Stimulated activated naive CD8-positive, alpha-beta T cell treated with anti-CD3 and anti-CD28 coated beads, Interleukin-15, Interleukin-2, amounts not matched to agents 100 ng/mL and 50 ng/mL, for 24 hours (primary cell): ENCODE measurements around the gene LMNTD1.

ENCODE experiments used
- H3K27ac Mint-ChIP-seq: one replicate; pipeline ENCODE4 v1.8.0; 2021; ENCODE audit warnings: mild to moderate bottlenecking, mixed read lengths
- H3K27me3 Mint-ChIP-seq: one replicate; pipeline ENCODE4 v1.8.0; 2021; ENCODE audit warnings: mixed read lengths
- H3K36me3 Mint-ChIP-seq: one replicate; pipeline ENCODE4 v1.8.0; 2021; ENCODE audit warnings: low read depth, mixed read lengths
- H3K4me1 Mint-ChIP-seq: one replicate; pipeline ENCODE4 v1.8.0; 2021; ENCODE audit warnings: low read depth, mixed read lengths
- H3K4me3 Mint-ChIP-seq: one replicate; pipeline ENCODE4 v1.8.0; 2021; ENCODE audit warnings: mild to moderate bottlenecking, mixed read lengths
- H3K9me3 Mint-ChIP-seq: one replicate; pipeline ENCODE4 v1.8.0; 2021; ENCODE audit warnings: mixed read lengths

Gene LMNTD1

DNA sequence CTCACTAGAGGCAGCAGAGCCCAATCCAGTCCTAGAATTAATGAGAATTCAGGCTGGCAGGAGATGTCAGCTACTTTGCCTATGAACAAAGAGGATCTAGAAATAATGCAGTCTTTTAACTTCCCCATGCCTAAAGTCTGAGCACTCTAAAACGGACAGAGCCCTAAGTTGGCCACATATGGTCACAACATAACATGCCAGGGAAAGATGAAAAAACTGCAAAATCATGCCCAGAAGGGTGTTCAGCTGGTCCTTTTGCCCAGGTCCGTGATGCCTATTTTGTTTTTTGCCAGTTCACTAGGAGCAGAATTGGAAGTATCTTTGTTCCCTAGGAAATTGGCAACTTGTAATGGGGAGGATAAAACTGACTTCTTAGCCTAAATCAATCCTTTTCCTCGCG lies 20.3 kb upstream of the LMNTD1 start:
- no peak overlapping the region for H3K27ac Mint-ChIP-seq
- H3K4me3 Mint-ChIP-seq: no peak overlapping the region
- no peaks in the 10 kb centered on the region for H3K27me3 Mint-ChIP-seq
- no peaks in the 10 kb centered on the region for H3K36me3 Mint-ChIP-seq
- H3K9me3 Mint-ChIP-seq: no peaks in the 10 kb centered on the region
- H3K4me1 Mint-ChIP-seq: no peaks in the 10 kb centered on the region

DNA sequence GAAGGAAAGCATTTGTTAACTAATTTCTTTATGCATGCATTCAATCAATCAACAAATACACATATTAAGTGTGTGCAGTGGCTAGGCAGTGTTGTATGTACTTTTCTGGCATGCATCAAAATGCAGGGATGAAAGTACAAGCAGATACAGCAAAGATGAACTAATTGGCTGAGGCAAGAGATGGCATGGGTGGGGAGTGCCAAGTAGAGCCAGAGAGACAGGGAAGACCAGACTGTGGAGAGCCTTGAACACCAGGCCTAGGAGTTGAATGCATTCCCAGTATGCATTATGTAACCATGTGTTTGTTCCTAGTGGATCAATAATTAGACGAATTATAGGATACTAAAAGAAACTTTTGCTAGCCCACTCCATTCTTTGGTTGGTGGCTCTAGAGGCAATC lies 17.3 kb upstream of the LMNTD1 start:
- no peaks in the 10 kb centered on the region for H3K4me1 Mint-ChIP-seq
- H3K36me3 Mint-ChIP-seq: no peaks in the 10 kb centered on the region
- no peaks in the 10 kb centered on the region for H3K9me3 Mint-ChIP-seq
- no peak overlapping the region for H3K27ac Mint-ChIP-seq
- H3K27me3 Mint-ChIP-seq: no peaks in the 10 kb centered on the region
- H3K4me3 Mint-ChIP-seq: no peak overlapping the region

DNA sequence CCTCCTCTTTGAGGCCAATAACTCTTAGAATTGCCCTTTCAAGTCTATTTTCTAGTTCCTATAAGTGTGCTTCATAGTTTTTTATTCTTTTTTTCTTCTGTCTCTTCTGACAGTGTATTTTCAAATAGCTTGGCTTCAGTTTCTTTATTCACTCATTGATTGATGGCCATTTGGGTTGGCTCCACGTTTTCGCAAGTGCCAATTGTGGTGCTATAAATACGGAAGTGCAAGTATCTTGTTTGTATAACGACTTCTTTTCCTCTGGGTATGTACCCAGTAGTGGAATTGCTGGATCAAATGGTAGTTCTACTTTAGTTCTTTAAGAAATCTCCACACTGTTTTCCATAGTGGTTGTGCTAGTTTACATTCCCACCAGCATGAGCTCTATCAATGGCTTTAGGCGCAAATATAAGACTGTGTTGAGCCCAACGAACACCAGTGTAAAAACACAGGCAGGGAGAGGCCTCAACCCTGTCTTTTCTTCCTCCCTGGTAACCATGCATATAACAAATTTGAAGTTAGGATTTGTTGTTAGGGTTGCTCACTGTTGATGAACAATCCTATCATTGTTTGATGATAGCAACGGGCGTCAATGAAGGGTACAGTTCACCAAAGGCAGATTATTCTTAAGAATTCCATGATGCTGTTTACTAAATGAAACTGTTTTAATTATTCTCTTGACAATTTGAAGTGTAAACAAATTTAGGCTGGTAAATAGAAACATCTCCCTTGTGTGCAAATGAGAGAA lies 13.3 kb upstream of the LMNTD1 start:
- Mint-ChIP-seq H3K9me3 (peaks cover 5% of the 10 kb centered on the region), H3K4me1 (no peaks in the 10 kb centered on the region), H3K4me3 (no peak overlapping the region), H3K27ac (no peak overlapping the region), H3K36me3 (no peaks in the 10 kb centered on the region), H3K27me3 (no peaks in the 10 kb centered on the region)

DNA sequence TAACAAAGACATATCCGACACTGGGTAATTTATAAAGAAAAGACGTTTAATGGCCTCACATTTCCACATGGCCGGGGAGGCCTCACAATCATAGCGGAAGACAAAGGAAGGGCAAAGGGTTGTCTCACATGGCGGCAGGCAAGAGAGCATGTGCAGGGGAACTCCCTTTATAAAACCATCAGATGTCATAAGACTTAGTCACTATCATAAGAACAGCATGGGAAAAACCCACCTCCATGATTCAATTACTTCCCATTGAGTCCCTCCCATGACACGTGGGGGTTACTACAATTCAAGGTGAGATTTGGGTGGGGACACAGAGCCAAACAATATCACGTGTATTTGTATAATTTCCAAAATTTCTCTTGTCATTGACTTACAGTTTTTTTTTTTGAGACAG lies 5.5 kb upstream of the LMNTD1 start:
- H3K4me3 Mint-ChIP-seq: no peak overlapping the region
- peaks cover 10% of the 10 kb centered on the region for H3K9me3 Mint-ChIP-seq
- H3K27ac Mint-ChIP-seq: no peak overlapping the region
- H3K27me3 Mint-ChIP-seq: no peaks in the 10 kb centered on the region
- H3K36me3 Mint-ChIP-seq: no peaks in the 10 kb centered on the region
- H3K4me1 Mint-ChIP-seq: peaks cover 8% of the 10 kb centered on the region

DNA sequence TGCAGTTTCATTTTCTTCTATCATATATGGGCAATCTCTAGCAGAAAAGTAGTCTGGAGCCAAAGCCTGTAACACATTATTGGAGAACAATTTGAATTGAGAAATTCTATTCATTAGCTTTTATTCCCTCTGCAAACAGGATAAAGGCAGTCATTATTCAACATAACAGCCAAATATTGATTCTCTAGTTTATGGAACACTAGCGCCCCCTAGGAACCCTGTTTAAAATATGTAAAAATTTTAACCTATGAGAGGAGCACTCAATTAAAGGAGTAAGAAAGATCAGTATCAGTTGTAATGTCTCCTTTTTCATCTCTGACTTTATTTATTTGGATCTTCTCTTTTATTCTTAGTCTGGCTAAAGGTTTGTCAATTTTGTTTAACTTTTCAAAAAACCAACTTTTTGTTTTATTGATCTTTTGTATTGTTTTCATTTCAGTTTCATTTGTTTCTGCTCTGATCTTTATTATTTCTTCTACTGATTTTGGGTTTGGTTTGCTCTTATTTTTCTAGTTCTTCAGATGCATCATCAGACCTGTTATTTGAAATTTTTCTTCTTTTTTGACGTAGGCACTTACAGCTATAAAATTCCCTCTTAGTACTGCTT lies 4.8 kb upstream of the LMNTD1 start:
- no peak overlapping the region for H3K27ac Mint-ChIP-seq
- H3K4me3 Mint-ChIP-seq: no peak overlapping the region
- H3K27me3 Mint-ChIP-seq: no peaks in the 10 kb centered on the region
- H3K36me3 Mint-ChIP-seq: no peaks in the 10 kb centered on the region
- peaks cover 8% of the 10 kb centered on the region for H3K4me1 Mint-ChIP-seq
- peaks cover 10% of the 10 kb centered on the region for H3K9me3 Mint-ChIP-seq

DNA sequence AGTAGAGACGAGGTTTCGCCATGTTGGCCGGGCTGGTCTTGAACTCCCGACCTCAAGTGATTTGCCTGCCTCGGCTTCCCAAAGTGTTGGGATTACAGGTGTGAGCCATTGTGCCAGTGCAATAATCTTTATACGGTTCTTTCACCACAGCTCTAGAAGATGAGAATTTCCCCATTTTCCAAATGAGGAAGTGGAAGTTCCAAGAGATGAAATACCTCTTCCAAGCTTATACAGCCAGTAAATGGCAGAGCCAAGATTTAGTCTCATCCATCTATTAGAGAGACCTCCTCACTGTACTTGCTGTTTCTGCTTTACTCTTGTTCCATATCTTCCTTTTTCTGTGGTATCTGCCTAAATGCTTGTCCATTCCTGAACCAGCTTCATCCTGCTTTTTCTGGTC lies 3.1 kb upstream of the LMNTD1 start:
- H3K27ac Mint-ChIP-seq: no peak overlapping the region
- no peak overlapping the region for H3K4me3 Mint-ChIP-seq
- peaks cover 4% of the 10 kb centered on the region for H3K27me3 Mint-ChIP-seq
- peaks cover 10% of the 10 kb centered on the region for H3K9me3 Mint-ChIP-seq
- H3K36me3 Mint-ChIP-seq: no peaks in the 10 kb centered on the region
- peaks cover 8% of the 10 kb centered on the region for H3K4me1 Mint-ChIP-seq

DNA sequence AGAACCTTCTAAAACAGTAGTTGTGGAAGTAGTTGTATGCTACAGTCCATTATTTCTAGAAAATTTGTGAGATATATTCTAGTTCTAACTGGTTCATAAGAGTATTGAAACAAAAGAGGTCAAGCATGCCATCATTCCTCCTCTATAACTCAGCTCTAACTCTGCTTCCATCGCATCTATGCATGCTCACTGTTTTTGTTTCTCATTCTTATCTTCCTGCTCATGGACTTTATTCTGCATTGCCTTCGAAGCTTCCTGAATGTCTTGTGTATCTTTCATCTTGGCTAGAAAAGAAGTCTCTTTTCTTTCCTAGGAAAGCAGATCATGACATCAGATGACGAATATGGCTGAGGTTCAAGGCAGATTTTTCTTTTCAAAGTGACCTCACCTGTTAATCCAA lies 402 bp downstream of the LMNTD1 start:
- Mint-ChIP-seq H3K36me3 (no peaks in the 10 kb centered on the region), H3K27ac (no peak overlapping the region), H3K9me3 (peaks cover 4% of the 10 kb centered on the region), H3K27me3 (peaks cover 4% of the 10 kb centered on the region), H3K4me3 (no peak overlapping the region), H3K4me1 (peaks cover under 1% of the 10 kb centered on the region)

DNA sequence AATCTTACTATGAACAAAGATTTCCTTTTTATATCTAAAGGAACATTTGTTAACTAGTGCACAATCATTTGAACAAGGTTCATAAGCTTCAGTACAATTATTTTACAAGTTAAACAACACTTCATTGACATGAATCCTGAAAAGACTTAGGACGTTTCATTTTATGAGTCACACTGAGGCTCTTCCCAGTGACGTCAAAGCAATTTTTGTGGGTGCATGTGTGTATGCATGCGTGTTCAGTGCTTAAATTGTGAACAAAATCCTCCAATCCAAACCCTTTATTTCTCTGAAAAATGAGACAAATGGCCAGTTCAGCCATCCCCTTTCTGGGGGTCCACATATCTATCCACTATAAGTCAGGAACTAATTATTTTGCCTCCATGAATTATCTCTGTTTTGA lies 2.9 kb downstream of the LMNTD1 start:
- Mint-ChIP-seq H3K27me3 (peaks cover 4% of the 10 kb centered on the region), H3K4me3 (no peak overlapping the region), H3K9me3 (peaks cover 4% of the 10 kb centered on the region), H3K27ac (no peak overlapping the region), H3K4me1 (no peaks in the 10 kb centered on the region), H3K36me3 (no peaks in the 10 kb centered on the region)

DNA sequence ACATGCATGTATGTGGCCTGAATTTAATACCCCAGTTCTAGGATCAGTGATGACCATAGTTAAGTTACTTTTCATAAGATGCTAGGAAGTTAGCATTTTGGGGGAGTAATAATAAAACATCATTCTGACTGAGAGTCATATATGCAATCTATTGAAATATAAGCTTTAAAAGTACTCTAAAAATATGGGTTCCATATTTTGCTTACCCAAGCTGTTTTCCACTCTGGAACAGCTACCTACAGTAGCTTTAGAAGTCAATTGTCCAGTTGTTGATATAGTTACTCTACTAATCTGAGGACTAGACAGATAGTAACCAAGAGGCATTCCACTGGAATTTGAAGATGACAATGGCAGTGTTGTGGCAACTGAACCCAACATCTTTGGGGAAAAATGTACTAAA lies 4.0 kb downstream of the LMNTD1 start:
- H3K9me3 Mint-ChIP-seq: peaks cover 4% of the 10 kb centered on the region
- H3K27me3 Mint-ChIP-seq: peaks cover 4% of the 10 kb centered on the region
- no peaks in the 10 kb centered on the region for H3K4me1 Mint-ChIP-seq
- no peak overlapping the region for H3K27ac Mint-ChIP-seq
- H3K4me3 Mint-ChIP-seq: no peak overlapping the region
- no peaks in the 10 kb centered on the region for H3K36me3 Mint-ChIP-seq

DNA sequence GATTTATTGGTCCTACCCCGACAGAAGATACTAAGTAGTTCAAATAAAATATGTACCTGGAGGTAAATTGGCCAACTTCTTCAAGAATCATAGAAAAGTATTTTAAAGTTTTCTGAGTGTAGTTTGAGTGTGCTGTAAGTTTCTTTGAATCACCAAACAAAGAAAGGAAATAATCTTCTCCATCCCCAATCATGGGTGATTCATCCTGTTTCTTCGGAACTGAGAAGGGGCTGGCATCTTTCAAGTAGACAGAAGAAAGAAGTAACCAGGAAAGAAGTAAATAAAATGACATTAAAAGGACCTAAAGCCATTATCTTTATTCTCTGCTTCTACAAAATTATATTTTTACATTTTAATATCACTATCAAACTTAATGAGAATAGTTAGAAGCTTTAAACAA lies 6.8 kb downstream of the LMNTD1 start:
- Mint-ChIP-seq H3K27ac (no peak overlapping the region), H3K4me1 (no peaks in the 10 kb centered on the region), H3K27me3 (no peaks in the 10 kb centered on the region), H3K9me3 (no peaks in the 10 kb centered on the region), H3K4me3 (no peak overlapping the region), H3K36me3 (no peaks in the 10 kb centered on the region)

DNA sequence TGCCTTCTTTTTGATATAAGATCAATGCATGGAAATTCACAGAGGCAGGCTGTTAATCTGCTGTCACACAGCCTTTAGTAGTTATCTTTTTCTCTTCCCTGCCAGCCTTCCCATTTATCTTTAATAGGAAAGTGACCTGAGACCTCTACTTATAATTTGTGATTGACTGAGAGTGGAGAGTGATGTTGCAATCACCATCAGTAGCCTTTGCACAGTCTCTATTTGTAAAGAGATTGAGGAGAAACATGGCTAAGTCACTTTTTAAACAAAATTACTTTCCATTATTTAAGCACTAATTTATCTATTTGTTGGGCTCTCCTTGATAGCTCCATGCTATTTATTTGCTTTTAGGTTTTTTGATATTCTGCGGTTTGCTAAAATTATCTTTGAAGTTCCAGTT lies 19.9 kb downstream of the LMNTD1 start:
- peaks cover 7% of the 10 kb centered on the region for H3K9me3 Mint-ChIP-seq
- H3K4me1 Mint-ChIP-seq: no peaks in the 10 kb centered on the region
- H3K27me3 Mint-ChIP-seq: peaks cover 3% of the 10 kb centered on the region
- H3K27ac Mint-ChIP-seq: no peak overlapping the region
- H3K36me3 Mint-ChIP-seq: no peaks in the 10 kb centered on the region
- H3K4me3 Mint-ChIP-seq: no peak overlapping the region

DNA sequence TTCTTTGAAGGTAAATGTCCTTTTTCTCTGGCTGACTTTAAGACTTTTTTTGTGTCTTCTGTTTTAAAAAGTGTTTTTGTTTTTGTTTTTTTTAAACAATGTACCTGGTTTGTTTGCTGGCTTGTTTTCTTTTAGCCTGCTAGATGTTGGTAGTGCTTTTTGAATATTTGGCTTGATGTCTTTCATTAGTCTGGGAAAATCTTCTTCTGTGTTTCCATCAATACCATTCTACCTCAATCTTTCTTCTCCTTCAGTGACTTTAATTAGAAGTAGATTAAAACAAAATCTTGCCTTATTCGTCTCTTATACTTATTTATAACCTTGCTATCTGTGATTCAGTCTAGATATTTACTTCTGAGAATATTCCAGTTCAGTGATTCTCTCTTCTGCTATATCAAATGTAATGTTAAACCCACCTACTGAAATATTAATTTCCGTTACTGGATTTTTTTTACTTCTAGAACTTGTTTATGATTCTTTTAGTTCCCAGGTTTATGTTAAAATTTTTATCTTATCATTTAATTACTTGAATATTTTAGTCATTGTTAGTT lies 21.5 kb downstream of the LMNTD1 start:
- H3K36me3 Mint-ChIP-seq: no peaks in the 10 kb centered on the region
- H3K9me3 Mint-ChIP-seq: peaks cover 7% of the 10 kb centered on the region
- no peak overlapping the region for H3K4me3 Mint-ChIP-seq
- no peaks in the 10 kb centered on the region for H3K4me1 Mint-ChIP-seq
- H3K27me3 Mint-ChIP-seq: peaks cover 3% of the 10 kb centered on the region
- no peak overlapping the region for H3K27ac Mint-ChIP-seq

DNA sequence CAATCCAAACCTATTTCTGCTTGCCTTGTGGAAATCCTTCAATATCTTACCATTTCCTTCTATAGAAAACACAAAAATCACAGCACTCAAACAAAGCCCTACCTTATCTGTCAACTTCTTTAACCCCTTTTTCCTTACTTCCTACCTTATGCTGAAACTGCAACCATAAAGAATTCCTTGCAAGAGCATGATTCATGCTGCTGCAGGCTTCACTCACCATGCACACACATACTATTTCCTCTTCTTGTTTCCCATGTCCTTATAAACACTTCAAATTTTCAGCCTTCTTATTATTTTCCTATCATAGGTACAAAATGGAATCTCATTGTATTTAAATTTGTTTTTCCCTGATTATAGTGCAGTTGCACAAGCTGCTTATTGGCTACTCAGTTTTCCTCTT lies 23.3 kb downstream of the LMNTD1 start:
- Mint-ChIP-seq H3K9me3 (no peaks in the 10 kb centered on the region), H3K27me3 (peaks cover 3% of the 10 kb centered on the region), H3K27ac (no peak overlapping the region), H3K36me3 (no peaks in the 10 kb centered on the region), H3K4me3 (no peak overlapping the region), H3K4me1 (no peaks in the 10 kb centered on the region)

DNA sequence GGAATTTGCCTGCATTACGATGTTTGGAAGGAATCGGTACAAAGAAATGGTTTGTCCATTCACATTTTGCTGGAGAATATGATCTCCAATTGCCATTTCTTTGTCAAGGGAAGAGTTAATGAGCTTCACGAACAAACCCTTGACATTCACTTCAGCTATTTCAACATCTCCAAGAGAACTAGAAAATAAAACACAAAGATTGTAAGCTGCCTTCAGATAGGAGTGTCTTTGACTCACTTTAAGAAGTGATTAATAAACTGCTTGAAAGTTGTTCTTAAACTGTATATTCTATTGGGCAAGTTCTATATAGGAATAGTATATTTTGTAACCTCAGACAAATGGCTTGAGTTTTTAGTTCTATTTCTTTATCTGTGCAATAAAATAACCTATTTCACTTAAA lies 26.3 kb downstream of the LMNTD1 start:
- Mint-ChIP-seq H3K27ac (no peak overlapping the region), H3K36me3 (no peaks in the 10 kb centered on the region), H3K4me1 (no peaks in the 10 kb centered on the region), H3K4me3 (no peak overlapping the region), H3K9me3 (no peaks in the 10 kb centered on the region), H3K27me3 (no peaks in the 10 kb centered on the region)

DNA sequence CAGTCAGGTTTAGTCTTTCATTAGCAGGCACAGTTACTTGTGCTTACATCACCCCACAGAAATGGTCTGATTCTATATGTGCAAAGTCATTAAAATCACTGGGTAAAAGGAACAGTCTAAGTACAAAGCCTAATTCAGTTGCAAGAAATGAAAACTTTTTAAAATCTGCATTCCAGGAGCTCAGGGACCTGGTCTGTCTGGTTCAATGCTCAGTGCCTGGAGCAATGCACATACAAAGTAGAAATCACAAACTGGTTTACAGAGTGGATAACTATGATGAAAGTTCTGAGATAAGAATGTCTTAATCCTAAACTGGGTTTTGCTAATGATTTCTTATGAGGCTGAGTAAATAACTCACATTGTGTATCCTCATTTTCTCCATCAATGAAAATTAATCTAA lies 28.7 kb downstream of the LMNTD1 start:
- Mint-ChIP-seq H3K9me3 (no peaks in the 10 kb centered on the region), H3K36me3 (no peaks in the 10 kb centered on the region), H3K27me3 (no peaks in the 10 kb centered on the region), H3K4me1 (no peaks in the 10 kb centered on the region), H3K27ac (no peak overlapping the region), H3K4me3 (no peak overlapping the region)
